Natural killer cell (primary cell): ENCODE measurements around the gene GRID2. TPM values are rescaled to one million over a fixed set of nuclear protein-coding genes. Genes with fewer than 3 reads are reported as not detected.

Experiments
- ATAC-seq, 3 donors: fragments of 150-1000 bp in 2 of 3; fragments of 200-7000 bp in 1 of 3; cut with Tn5 transposase; 1 replicate in 1 of 3; 2 replicates in 2 of 3; pipeline ENCODE4 v1.10.0; 2021; ENCODE audit warnings: mild to moderate bottlenecking in 2 of 3, moderate library complexity in 2 of 3
- DNase-seq, 2 donors: peaks; one replicate each; pipeline versions ENCODE4 v3.0.0 to v3.0.0-alpha.2; 2013 to 2021; ENCODE audit warnings: mixed read lengths in 1 of 2
- H3K27ac ChIP-seq: one replicate; pipeline ENCODE4 v1.5.1; 2013; ENCODE audit warnings: mild to moderate bottlenecking, low read length
- H3K27me3 ChIP-seq: one replicate; pipeline ENCODE4 v1.6.1; 2013; ENCODE audit warnings: low read length; ENCODE audit not compliant: control insufficient read depth, insufficient read depth
- H3K36me3 ChIP-seq: one replicate; pipeline ENCODE4 v1.6.1; 2013; ENCODE audit warnings: low read length; ENCODE audit not compliant: control insufficient read depth, insufficient read depth
- H3K4me1 ChIP-seq: one replicate; pipeline ENCODE4 v1.6.1; 2013; ENCODE audit warnings: low read length; ENCODE audit not compliant: control insufficient read depth, insufficient read depth
- H3K4me3 ChIP-seq: one replicate; pipeline ENCODE4 v1.5.1; 2013; ENCODE audit warnings: low read length
- H3K9me3 ChIP-seq: one replicate; pipeline ENCODE4 v1.6.1; 2013; ENCODE audit warnings: low read length; ENCODE audit not compliant: control insufficient read depth, insufficient read depth
- H3K27ac Mint-ChIP-seq, 2 donors: one replicate each; pipeline ENCODE4 v1.8.0; 2022; ENCODE audit warnings: mild to moderate bottlenecking in 2 of 2, mixed read lengths in 2 of 2, moderate library complexity in 1 of 2
- H3K27me3 Mint-ChIP-seq, 2 donors: one replicate each; pipeline ENCODE4 v1.8.0; 2022; ENCODE audit warnings: low read depth in 2 of 2, mixed read lengths in 2 of 2
- H3K36me3 Mint-ChIP-seq: one replicate; pipeline ENCODE4 v1.8.0; 2022; ENCODE audit warnings: mixed read lengths
- H3K4me1 Mint-ChIP-seq, 2 donors: one replicate each; pipeline ENCODE4 v1.8.0; 2022; ENCODE audit warnings: mixed read lengths in 2 of 2
- H3K4me3 Mint-ChIP-seq: one replicate; pipeline ENCODE4 v1.8.0; 2022; ENCODE audit warnings: mild to moderate bottlenecking, moderate library complexity, mixed read lengths
- H3K9me3 Mint-ChIP-seq, 2 donors: one replicate each; pipeline ENCODE4 v1.8.0; 2022; ENCODE audit warnings: mixed read lengths in 2 of 2
- WGBS: methylation state at CpG from one replicate; pipeline ENCODE4 v1.1.7; 2013; ENCODE audit warnings: missing lambda C conversion rate; ENCODE audit not compliant: insufficient coverage; 5-methylcytosine and 5-hydroxymethylcytosine counted together
- intact Hi-C: fragments of 100-400 bp; cut with micrococcal nuclease; formaldehyde crosslinking; loops from one replicate; pipeline ENCODE4 v1.14.2; 2022
- total RNA-seq, 4 donors: library from RNA; stranded (reverse); fragments of 120-200 nt in 1 of 4; gene quantifications; one replicate each; pipeline versions ENCODE4 v1.2.3 to v1.2.4, GENCODE V29; 2013 to 2022
- TF ChIP-seq, protein P1 (sequence below): fragments of 200-600 bp; IDR thresholded peaks from one replicate; pipeline ENCODE4 v1.8.0; 2022; ENCODE audit warnings: antibody characterized with exemption

The GRID2 gene
- total RNA-seq, 3 donors from 2014 or later (not counting 1 experiment from before 2014, with no cell fraction given): not detected

DNA sequence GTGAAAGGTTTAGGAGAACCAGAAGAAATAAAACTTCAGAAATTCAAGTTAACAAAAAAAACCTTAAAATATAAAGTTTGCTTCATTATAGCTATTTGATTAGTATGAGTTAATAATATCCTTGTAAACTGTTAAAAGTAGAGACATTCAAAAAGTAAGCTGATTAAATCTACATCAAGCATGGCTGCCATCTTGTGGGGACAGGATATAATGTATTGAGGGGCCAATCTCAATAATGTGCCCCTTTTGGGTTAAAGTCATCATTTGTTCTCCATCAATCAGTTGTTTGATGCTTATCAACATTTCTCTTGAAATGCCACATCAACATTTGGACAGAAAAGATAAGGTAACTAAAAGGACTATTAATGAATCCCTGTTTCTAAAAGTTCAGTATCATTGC, 4.6 kb upstream of the GRID2 start:
- H3K4me3 ChIP-seq: no peak overlapping the region
- peaks cover 5 to 6% of the 10 kb centered on the region in 2 donors for H3K27me3 Mint-ChIP-seq
- no peak overlapping the region for H3K27ac Mint-ChIP-seq
- no peak overlapping the region for H3K27ac ChIP-seq
- no peaks in the 10 kb centered on the region for H3K4me1 ChIP-seq
- no peaks in the 10 kb centered on the region for H3K9me3 ChIP-seq
- H3K36me3 ChIP-seq: no peaks in the 10 kb centered on the region
- no peaks in the 10 kb centered on the region for H3K36me3 Mint-ChIP-seq
- DNase-seq: no peak
- H3K9me3 Mint-ChIP-seq: peaks cover 3 to 12% of the 10 kb centered on the region in 2 donors
- no peak for ATAC-seq
- TF ChIP-seq, protein P1, sequence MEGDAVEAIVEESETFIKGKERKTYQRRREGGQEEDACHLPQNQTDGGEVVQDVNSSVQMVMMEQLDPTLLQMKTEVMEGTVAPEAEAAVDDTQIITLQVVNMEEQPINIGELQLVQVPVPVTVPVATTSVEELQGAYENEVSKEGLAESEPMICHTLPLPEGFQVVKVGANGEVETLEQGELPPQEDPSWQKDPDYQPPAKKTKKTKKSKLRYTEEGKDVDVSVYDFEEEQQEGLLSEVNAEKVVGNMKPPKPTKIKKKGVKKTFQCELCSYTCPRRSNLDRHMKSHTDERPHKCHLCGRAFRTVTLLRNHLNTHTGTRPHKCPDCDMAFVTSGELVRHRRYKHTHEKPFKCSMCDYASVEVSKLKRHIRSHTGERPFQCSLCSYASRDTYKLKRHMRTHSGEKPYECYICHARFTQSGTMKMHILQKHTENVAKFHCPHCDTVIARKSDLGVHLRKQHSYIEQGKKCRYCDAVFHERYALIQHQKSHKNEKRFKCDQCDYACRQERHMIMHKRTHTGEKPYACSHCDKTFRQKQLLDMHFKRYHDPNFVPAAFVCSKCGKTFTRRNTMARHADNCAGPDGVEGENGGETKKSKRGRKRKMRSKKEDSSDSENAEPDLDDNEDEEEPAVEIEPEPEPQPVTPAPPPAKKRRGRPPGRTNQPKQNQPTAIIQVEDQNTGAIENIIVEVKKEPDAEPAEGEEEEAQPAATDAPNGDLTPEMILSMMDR: no peak
- no peak overlapping the region for H3K4me3 Mint-ChIP-seq
- H3K27me3 ChIP-seq: no peaks in the 10 kb centered on the region
- intact Hi-C loops: no loop called here
- no peaks in the 10 kb centered on the region for H3K4me1 Mint-ChIP-seq

DNA sequence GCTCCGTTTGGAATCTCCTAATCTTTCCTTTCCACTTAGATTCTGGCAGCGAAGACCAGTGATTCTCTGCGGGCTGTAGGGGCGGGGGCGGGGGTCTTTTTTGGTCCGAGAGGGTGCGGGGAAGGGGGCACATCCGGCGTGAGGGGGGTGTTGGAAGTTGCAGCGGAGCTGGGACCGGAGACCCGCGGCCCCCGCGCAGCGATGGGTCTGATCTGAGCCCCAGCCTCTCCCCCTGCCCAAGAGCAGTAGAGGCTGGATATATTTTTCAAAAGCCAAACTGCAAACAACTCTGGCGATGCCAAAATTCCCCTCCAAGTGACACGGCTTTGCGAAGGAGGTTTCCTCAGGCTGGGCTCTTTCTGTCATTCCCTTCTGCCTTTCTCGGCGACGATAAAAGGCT, 355 bp downstream of the GRID2 start:
- Mint-ChIP-seq H3K4me3 (no peak overlapping the region), H3K4me1 (no peaks in the 10 kb centered on the region), H3K27ac (no peak overlapping the region), H3K36me3 (peaks cover 8% of the 10 kb centered on the region), H3K27me3 (peaks cover 6 to 13% of the 10 kb centered on the region in 2 donors), H3K9me3 (peaks cover 7 to 8% of the 10 kb centered on the region in 2 donors)
- Histone ChIP-seq H3K4me3 (no peak overlapping the region), H3K4me1 (no peaks in the 10 kb centered on the region), H3K9me3 (no peaks in the 10 kb centered on the region), H3K36me3 (no peaks in the 10 kb centered on the region), H3K27ac (no peak overlapping the region), H3K27me3 (peaks cover 12% of the 10 kb centered on the region)
- intact Hi-C loops: no loop called here
- DNase-seq (no peak), ATAC-seq (no peak)
- TF ChIP-seq, protein P1: no peak
- WGBS: 4% methylated on average over 18 of the region's 22 CpGs

DNA sequence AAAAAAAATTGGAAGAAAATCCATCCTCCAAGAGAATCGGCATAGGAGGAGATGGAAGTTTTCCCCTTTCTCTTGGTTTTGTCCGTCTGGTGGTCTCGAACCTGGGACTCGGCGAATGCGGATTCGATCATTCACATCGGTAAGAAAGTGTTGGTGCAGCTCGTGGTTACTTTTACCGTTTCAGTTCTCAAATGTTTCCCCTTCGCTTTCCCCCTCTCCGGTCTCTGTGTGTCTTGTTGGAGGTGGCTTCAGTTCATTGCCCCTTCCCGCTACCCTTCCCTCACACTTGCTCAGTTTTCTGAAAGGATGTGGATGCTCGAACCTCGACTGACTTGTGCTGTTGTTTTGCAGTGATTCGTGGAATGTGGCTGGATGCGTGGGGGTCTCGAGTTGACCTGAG, 840 bp downstream of the GRID2 start:
- no peak overlapping the region for H3K4me3 Mint-ChIP-seq
- Histone ChIP-seq H3K4me3 (no peak overlapping the region), H3K27ac (no peak overlapping the region), H3K27me3 (peaks cover 12% of the 10 kb centered on the region), H3K9me3 (no peaks in the 10 kb centered on the region), H3K4me1 (no peaks in the 10 kb centered on the region), H3K36me3 (no peaks in the 10 kb centered on the region)
- WGBS: 4% methylated on average over 15 of the region's 18 CpGs
- H3K27ac Mint-ChIP-seq: no peak overlapping the region
- H3K4me1 Mint-ChIP-seq: no peaks in the 10 kb centered on the region
- peaks cover 8% of the 10 kb centered on the region for H3K36me3 Mint-ChIP-seq
- ATAC-seq (no peak), DNase-seq (no peak)
- intact Hi-C loops: no loop called here
- H3K9me3 Mint-ChIP-seq: peaks cover 6% of the 10 kb centered on the region in 2 donors
- H3K27me3 Mint-ChIP-seq: peaks cover 6 to 13% of the 10 kb centered on the region in 2 donors
- TF ChIP-seq, protein P1: no peak

DNA sequence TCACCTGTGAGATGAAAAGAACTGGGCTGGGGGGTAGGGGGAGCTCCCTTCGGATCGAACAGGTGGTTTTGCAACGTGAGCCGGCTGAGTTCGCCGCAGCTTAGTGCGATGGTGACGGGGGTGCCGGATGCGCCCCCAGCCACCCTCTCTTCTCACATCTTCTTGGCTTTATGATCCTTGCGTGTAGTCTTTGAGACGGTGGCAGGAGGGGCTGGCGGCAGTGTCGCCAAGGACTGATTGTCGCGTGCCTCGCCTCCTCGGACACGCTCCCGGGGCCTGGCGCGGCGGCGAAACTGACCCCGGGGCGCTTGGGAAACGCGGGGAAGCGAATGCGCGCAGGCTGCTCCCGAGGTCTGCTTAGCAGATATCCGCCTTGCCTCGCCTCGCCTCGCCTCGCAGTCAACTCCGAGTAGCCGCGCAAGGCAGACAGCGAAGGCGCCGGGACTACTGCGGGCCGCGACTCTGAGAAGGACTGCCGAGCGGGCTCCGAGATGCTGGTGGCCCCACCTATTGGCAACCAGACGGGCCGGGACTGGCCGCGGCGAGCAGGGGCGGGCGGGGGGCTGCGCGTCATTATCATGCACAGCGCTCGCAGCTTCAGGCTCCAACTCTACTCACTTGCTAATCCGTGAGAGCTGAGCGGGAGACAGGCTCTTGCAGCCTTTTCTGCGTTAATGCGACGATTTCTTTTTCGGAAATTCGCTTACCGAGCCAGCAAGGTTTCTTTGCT, 1.5 kb downstream of the GRID2 start:
- Histone ChIP-seq H3K27me3 (peaks cover 12% of the 10 kb centered on the region), H3K36me3 (no peaks in the 10 kb centered on the region), H3K27ac (no peak overlapping the region), H3K9me3 (no peaks in the 10 kb centered on the region), H3K4me1 (no peaks in the 10 kb centered on the region), H3K4me3 (no peak overlapping the region)
- H3K4me3 Mint-ChIP-seq: no peak overlapping the region
- H3K36me3 Mint-ChIP-seq: peaks cover 8% of the 10 kb centered on the region
- ATAC-seq (no peak), DNase-seq (no peak)
- H3K27ac Mint-ChIP-seq: no peak overlapping the region
- peaks cover 4 to 5% of the 10 kb centered on the region in 2 donors for H3K9me3 Mint-ChIP-seq
- no peaks in the 10 kb centered on the region for H3K4me1 Mint-ChIP-seq
- 3% methylated on average over 68 of the region's 68 CpGs for WGBS
- intact Hi-C loops: no loop called here
- H3K27me3 Mint-ChIP-seq: peaks cover 6 to 13% of the 10 kb centered on the region in 2 donors
- TF ChIP-seq, protein P1: no peak
